GM18867 (cell line): ENCODE results near the gene NYNRIN.

ENCODE experiments used
- ATAC-seq: cut with Tn5 transposase; IDR thresholded peaks from one replicate; pipeline ENCODE4 v1.9.1; 2021; ENCODE audit warnings: mild to moderate bottlenecking, moderate library complexity; ENCODE audit not compliant: unreplicated experiment

The NYNRIN gene

GRCh38 chr14:24414077-24414476, 15.3 kb downstream of the NYNRIN start:
- ATAC-seq, result no peak

- ATAC-seq, result no peak
Observed at GRCh38 chr14:24414732-24415420, 16.1 kb downstream of the NYNRIN start.

- ATAC-seq, result no peak
Observed at GRCh38 chr14:24415421-24416253, 16.8 kb downstream of the NYNRIN start.

- no peak for ATAC-seq
Observed at GRCh38 chr14:24416254-24416931, 17.6 kb downstream of the NYNRIN start.

- no peak for ATAC-seq
Observed at GRCh38 chr14:24416932-24417619, 18.3 kb downstream of the NYNRIN start.

GRCh38 chr14:24417832-24418491, 19.2 kb downstream of the NYNRIN start:
- ATAC-seq, result no peak

GRCh38 chr14:24418492-24418873, 19.7 kb downstream of the NYNRIN start:
- no peak for ATAC-seq

GRCh38 chr14:24422261-24422660, 23.5 kb downstream of the NYNRIN start:
- ATAC-seq, result no peak

- ATAC-seq, result no peak
Observed at GRCh38 chr14:24422694-24423601, 24.1 kb downstream of the NYNRIN start.

- ATAC-seq, result no peak
Observed at GRCh38 chr14:24425704-24426103, 26.9 kb downstream of the NYNRIN start.

- ATAC-seq, result no peak
Observed at GRCh38 chr14:24426150-24426911, 27.5 kb downstream of the NYNRIN start.

GRCh38 chr14:24426912-24427536, 28.2 kb downstream of the NYNRIN start:
- ATAC-seq, result no peak

GRCh38 chr14:24427537-24428508, 29.0 kb downstream of the NYNRIN start:
- no peak for ATAC-seq

- no peak for ATAC-seq
Observed at GRCh38 chr14:24428628-24429394, 30.0 kb downstream of the NYNRIN start.

GRCh38 chr14:24429395-24430142, 30.8 kb downstream of the NYNRIN start, which contains the start of the genes CBLN3 and KHNYN:
Gene CBLN3 (minus strand): TSS chr14:24429668. CDS start chr14:24429054, 614 bp downstream.
Gene KHNYN (plus strand): TSS chr14:24429954. CDS start chr14:24430731, 777 bp downstream.
- ATAC-seq, result peak; percentile 85
